Hepatocyte (in vitro differentiated cells): ENCODE results near the gene SUMO3. TPM values are rescaled to one million over a fixed set of nuclear protein-coding genes. Genes with fewer than 3 reads are reported as not detected.

Experiments
- DNase-seq: peaks from one replicate; pipeline ENCODE4 v3.0.0-alpha.2; 2016; ENCODE audit warnings: low spot score
- H2AFZ ChIP-seq: fragments of 200-600 bp; sonication (generic); 2 replicates; pipeline ENCODE4 v1.6.0; 2016; ENCODE audit warnings: antibody characterized with exemption, mild to moderate bottlenecking
- H3K27ac ChIP-seq: fragments of 200-600 bp; sonication (generic); 2 replicates; pipeline ENCODE4 v1.5.1; 2016; ENCODE audit warnings: mild to moderate bottlenecking
- H3K27me3 ChIP-seq: fragments of 200-600 bp; sonication (generic); 2 replicates; pipeline ENCODE4 v1.6.1; 2016
- H3K36me3 ChIP-seq: fragments of 200-600 bp; sonication (generic); replicated peaks from 2 replicates; pipeline ENCODE4 v1.5.1; 2016; ENCODE audit warnings: low read depth; ENCODE audit not compliant: insufficient read depth
- H3K4me1 ChIP-seq: fragments of 200-600 bp; sonication (generic); 2 replicates; pipeline ENCODE4 v1.5.1; 2016; ENCODE audit warnings: mild to moderate bottlenecking, moderate library complexity; ENCODE audit not compliant: insufficient read depth
- H3K4me2 ChIP-seq: fragments of 200-600 bp; sonication (generic); 2 replicates; pipeline ENCODE4 v1.6.0; 2016
- H3K4me3 ChIP-seq: fragments of 200-600 bp; sonication (generic); 2 replicates; pipeline ENCODE4 v1.5.1; 2016; ENCODE audit warnings: mild to moderate bottlenecking
- H3K79me2 ChIP-seq: fragments of 200-600 bp; sonication (generic); 2 replicates; pipeline ENCODE4 v1.6.0; 2017; ENCODE audit warnings: mild to moderate bottlenecking
- H3K9me2 ChIP-seq: fragments of 200-600 bp; sonication (generic); replicated peaks from 2 replicates; pipeline ENCODE4 v1.6.0; 2017; ENCODE audit warnings: mild to moderate bottlenecking; ENCODE audit not compliant: insufficient read depth
- H3K9me3 ChIP-seq: fragments of 200-600 bp; sonication (generic); 2 replicates; pipeline ENCODE4 v1.5.1; 2016; ENCODE audit warnings: low read depth, mild to moderate bottlenecking
- H4K20me1 ChIP-seq: fragments of 200-600 bp; sonication (generic); 2 replicates; pipeline ENCODE4 v1.6.0; 2016; ENCODE audit warnings: mild to moderate bottlenecking; ENCODE audit not compliant: insufficient read depth, poor library complexity, severe bottlenecking
- EZH2 ChIP-seq: fragments of 200-600 bp; sonication (generic); IDR thresholded peaks from 2 replicates; pipeline ENCODE4 v1.6.1; 2016; ENCODE audit warnings: antibody characterized with exemption, mild to moderate bottlenecking, borderline replicate concordance
- EZH2phosphoT487 ChIP-seq: fragments of 200-600 bp; sonication (generic); IDR thresholded peaks from one replicate; pipeline ENCODE4 v1.6.1; 2018; ENCODE audit warnings: antibody characterized with exemption, mild to moderate bottlenecking, low read depth, moderate library complexity; ENCODE audit not compliant: unreplicated experiment, severe bottlenecking
- WGBS: methylation state at CpG from one replicate; pipeline ENCODE4 v1.1.6; 2016; ENCODE audit warnings: low lambda C conversion rate; ENCODE audit errors: missing lambda C conversion rate; 5-methylcytosine and 5-hydroxymethylcytosine counted together
- polyA plus RNA-seq: library from polyadenylated mRNA; unstranded; fragments of >200 nt; fragmentation: Nextera tagmentation; extraction: Ambion mirVana; gene quantifications from 2 replicates; pipeline ENCODE4 v1.2.1, GENCODE V29; 2016
- total RNA-seq: library from RNA; depleted of rRNA; stranded (reverse); fragments of >200 nt; gene quantifications from 2 replicates; pipeline ENCODE4 v1.2.3, GENCODE V29; 2014
- TF ChIP-seq, protein P1 (sequence below): fragments of 200-600 bp; sonication (generic); IDR thresholded peaks from 2 replicates; pipeline ENCODE4 v1.5.1; 2016; ENCODE audit warnings: antibody characterized with exemption, mild to moderate bottlenecking; ENCODE audit not compliant: poor library complexity

The SUMO3 gene
- total and polyA plus RNA-seq, 2 experiments from 2014 or later: 68.5 to 97.0 TPM

DNA sequence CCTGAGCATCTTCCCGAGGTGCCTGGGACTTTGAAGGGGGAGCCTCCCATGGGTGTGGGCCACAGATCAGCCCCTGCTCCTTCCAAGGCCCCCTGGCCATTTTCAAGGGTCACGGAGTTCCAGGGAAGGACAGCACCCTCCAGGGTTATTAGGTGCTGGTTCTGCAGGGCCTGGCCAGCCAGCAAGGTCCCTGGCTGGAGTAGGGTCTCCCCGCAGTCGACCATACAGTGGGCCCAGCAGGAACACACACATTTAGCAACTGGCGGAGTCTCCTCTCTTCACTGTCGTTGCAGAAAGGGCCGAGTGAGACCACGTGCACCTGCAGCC is 17.7 kb upstream of the SUMO3 start:
- DNase-seq: no peak
- Histone ChIP-seq H4K20me1 (no peaks in the 10 kb centered on the region), H3K9me2 (no peaks in the 10 kb centered on the region), H3K36me3 (no peaks in the 10 kb centered on the region), H3K79me2 (no peaks in the 10 kb centered on the region), H3K27me3 (no peaks in the 10 kb centered on the region), H3K9me3 (no peaks in the 10 kb centered on the region), H3K27ac (no peak overlapping the region), H3K4me2 (no peak overlapping the region), H2AFZ (no peak overlapping the region), H3K4me1 (no peaks in the 10 kb centered on the region), H3K4me3 (no peak overlapping the region)
- no peak for TF ChIP-seq EZH2phosphoT487
- TF ChIP-seq, protein P1, sequence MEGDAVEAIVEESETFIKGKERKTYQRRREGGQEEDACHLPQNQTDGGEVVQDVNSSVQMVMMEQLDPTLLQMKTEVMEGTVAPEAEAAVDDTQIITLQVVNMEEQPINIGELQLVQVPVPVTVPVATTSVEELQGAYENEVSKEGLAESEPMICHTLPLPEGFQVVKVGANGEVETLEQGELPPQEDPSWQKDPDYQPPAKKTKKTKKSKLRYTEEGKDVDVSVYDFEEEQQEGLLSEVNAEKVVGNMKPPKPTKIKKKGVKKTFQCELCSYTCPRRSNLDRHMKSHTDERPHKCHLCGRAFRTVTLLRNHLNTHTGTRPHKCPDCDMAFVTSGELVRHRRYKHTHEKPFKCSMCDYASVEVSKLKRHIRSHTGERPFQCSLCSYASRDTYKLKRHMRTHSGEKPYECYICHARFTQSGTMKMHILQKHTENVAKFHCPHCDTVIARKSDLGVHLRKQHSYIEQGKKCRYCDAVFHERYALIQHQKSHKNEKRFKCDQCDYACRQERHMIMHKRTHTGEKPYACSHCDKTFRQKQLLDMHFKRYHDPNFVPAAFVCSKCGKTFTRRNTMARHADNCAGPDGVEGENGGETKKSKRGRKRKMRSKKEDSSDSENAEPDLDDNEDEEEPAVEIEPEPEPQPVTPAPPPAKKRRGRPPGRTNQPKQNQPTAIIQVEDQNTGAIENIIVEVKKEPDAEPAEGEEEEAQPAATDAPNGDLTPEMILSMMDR: no peak
- TF ChIP-seq EZH2: no peak
- 89% methylated on average over 6 of the region's 8 CpGs for WGBS

DNA sequence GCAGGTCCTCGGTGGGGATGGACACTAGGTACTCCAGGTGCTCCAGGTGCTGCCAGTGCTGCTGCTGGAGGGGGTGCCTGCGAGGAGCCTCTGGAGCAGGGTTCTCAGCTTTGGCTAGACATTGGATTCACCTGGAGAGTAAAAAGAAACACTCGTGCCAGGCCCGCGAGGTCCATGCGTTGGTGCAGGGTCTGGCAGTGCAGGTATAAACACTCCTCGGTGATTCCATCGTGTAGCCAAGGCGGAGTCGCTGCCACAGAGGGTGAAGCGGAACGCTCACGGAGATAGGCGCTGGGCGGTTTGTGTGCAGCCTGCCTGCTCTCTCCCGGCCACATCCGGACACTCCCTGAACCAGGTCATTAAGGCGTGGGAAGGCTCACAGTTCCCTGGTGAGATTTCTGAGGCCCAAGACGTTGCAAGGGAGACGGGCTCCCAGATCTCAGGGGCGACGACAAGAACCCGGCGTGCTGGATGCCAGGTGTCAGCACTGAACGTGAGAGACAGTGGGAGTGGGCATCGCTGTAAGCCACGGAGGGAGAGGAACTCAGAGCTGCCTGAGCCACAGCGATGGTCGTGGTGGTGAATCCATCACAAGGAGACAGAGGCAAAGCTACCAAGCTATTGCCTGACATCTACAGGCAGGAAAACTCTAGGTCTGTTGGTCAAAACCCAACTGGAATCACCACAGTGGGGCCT is 17.2 kb upstream of the SUMO3 start:
- Histone ChIP-seq H3K79me2 (no peaks in the 10 kb centered on the region), H2AFZ (no peak overlapping the region), H3K4me2 (no peak overlapping the region), H3K9me2 (no peaks in the 10 kb centered on the region), H3K4me1 (no peaks in the 10 kb centered on the region), H4K20me1 (no peaks in the 10 kb centered on the region), H3K27me3 (no peaks in the 10 kb centered on the region), H3K27ac (no peak overlapping the region), H3K4me3 (no peak overlapping the region), H3K36me3 (no peaks in the 10 kb centered on the region), H3K9me3 (no peaks in the 10 kb centered on the region)
- TF ChIP-seq EZH2 (no peak), EZH2phosphoT487 (no peak)
- TF ChIP-seq, protein P1: no peak
- WGBS: 90% methylated on average over 29 of the region's 29 CpGs
- DNase-seq: no peak

DNA sequence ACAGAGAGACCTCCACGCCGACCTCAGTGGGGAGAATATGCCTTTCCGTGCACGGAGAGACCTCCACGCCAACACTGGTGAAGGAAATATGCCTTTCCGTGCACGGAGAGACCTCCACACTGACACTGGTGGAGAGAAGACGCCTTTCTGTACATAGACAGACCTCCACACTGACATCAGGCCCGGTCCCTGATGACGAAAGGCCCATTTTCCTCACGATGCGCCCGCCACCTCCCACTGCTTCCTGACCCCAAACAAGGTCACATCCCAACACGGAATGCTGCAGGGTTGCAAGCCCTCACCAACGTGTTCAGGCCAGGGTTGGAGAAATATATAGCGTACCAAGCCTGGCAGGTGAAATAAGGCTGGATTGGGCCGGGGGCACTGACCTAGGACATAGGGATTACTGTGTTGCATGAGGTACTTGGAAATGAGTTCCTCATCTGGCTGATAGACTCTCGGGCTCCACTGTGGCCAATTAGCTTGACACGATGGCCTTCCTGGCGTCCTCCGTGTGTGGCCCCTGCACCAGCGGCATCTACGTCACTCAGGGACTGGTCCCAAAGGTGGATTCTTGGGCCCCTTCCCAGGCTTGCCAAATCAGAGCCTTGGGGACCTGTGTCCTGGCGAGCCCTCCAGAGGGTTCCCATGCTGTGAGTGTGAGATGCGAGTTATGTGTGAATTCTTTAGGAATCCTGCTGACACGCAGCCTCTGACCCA is 16.5 kb upstream of the SUMO3 start:
- no peaks in the 10 kb centered on the region for H3K27me3 ChIP-seq
- H3K4me1 ChIP-seq: no peaks in the 10 kb centered on the region
- no peak overlapping the region for H3K27ac ChIP-seq
- H4K20me1 ChIP-seq: no peaks in the 10 kb centered on the region
- TF ChIP-seq, protein P1: no peak
- TF ChIP-seq EZH2: no peak
- no peak for TF ChIP-seq EZH2phosphoT487
- H2AFZ ChIP-seq: no peak overlapping the region
- H3K4me3 ChIP-seq: no peak overlapping the region
- H3K79me2 ChIP-seq: no peaks in the 10 kb centered on the region
- H3K9me3 ChIP-seq: no peaks in the 10 kb centered on the region
- no peaks in the 10 kb centered on the region for H3K9me2 ChIP-seq
- WGBS: 93% methylated on average over 25 of the region's 26 CpGs
- H3K4me2 ChIP-seq: no peak overlapping the region
- no peak for DNase-seq
- H3K36me3 ChIP-seq: no peaks in the 10 kb centered on the region
